GM12801 (cell line): Measurements from ENCODE around the gene TECPR2.

ENCODE experiments used
- CTCF ChIP-seq: IDR thresholded peaks from one replicate; pipeline ENCODE4 v1.5.1; 2011; ENCODE audit warnings: control low read depth; ENCODE audit not compliant: insufficient read length; ENCODE audit errors: extremely low read depth

TECPR2 gene

DNA sequence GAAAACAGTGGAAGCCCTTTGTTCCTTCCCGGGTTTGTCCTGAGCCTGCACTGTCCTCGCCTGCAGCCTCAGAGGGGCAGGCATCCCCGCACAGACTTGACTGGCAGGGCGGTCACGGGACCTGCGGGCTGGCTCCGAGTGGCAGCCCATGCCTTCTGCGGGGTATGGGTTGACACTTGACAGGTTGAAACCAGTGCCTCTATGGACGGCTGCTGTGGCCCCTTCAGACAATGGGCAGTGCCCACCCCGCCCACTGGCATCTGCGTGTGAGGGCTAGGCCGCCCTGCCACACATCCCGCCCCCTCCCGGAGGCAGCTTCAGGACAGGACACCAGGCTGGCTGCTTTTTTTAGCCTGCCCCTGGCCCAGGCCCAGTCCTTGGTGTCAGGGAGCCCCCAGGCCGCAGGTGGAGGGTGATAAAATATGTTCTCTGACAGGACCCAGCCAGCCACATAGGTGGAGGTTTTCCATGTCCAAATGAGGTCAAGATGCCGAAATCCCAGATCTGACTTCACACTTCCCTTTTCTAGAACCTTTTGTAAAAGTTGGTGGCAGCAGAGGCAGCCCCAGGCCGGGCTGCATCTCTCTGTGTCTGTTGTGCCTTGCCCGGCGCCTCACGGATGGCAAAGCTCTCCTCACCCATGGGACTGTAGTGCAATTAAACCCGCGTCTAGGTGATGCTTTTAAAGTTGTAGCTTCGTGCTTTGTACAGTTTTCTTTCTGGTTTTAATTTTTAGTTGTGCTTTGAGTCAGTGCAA, 136.8 kb downstream of the TECPR2 start:
- no peak for TF ChIP-seq CTCF

- no peak for TF ChIP-seq CTCF
Observed at GRCh38 chr14:102500158-102500662, 137.5 kb downstream of the TECPR2 start.

DNA sequence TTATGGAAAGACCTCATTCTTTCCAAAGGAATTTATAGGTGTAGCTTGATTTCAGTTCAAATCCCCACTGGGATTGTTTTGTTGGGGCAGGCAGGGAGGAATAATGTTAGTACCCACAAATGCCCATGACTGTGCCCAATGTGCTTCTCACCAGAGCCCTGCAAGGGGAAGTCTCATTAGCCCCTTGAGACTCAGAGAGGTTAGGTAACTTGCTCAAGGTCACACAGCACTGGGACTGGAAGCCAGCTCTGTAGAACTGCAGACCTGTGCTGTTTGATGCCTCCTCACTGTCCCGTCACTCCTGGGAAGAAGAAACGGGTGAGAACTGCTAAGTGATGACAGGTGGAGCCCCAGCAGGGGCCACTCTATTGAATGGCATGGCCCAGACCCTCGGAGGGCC, 138.0 kb downstream of the TECPR2 start:
- TF ChIP-seq CTCF, result no peak

DNA sequence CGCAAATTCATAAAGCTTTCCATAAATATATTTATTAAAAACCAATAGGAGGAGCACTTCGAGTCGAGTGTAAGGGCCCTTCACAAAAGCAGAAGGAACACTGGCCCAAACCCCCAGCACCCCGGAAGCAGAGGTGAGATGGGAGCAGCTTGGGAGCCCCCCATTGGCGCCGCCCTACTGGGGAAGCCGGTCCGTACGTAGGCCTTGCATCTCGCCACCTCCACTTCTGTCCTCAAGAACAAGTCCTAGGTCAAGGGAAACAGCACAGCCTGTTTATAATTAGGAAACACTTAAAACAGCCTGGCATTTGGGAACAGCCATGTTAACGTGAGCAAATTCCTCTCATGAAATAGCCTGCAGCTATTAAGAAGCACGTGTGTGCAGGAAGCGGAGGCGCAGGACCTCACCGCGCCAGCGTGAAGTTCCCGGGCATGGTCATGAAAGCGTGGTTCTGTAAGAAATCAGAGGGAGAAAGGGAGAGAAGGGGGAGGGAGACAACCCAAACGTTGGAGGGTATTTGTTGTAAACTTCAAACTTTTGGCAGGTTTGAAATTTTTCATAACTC, 139.1 kb downstream of the TECPR2 start:
- no peak for TF ChIP-seq CTCF

DNA sequence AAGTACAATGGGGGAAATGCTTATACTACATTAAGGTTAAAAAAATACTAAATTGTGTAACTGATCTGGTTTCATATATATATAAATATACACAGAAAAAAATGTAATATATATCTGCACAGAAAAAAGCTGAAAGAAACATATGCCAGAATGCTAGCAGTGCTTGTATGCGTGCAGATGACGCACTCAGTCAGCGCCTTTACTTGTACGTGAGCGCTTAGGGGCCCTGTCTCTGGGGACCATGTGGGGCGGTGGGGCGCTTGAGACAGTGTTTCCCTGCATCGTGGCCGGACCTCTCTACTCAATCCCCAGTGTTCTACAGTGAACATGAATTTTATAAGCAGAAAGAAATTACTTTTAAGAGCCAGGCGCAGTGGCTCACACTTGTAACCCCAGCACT, 139.8 kb downstream of the TECPR2 start:
- no peak for TF ChIP-seq CTCF

GRCh38 chr14:102503641-102504327, 141.0 kb downstream of the TECPR2 start:
- TF ChIP-seq CTCF, result no peak

- no peak for TF ChIP-seq CTCF
Observed at GRCh38 chr14:102504328-102504999, 141.7 kb downstream of the TECPR2 start.
